Measurements from ENCODE around the gene PTPRG.

Gene PTPRG

GRCh38 chr3:61718565-61718964 lies 157.2 kb downstream of the PTPRG start:
- no peaks in the 10 kb centered on the region for H3K9me3 Mint-ChIP-seq
- no peaks in the 10 kb centered on the region for H3K36me3 Mint-ChIP-seq (ENCODE audit: low read depth)
- no peaks in the 10 kb centered on the region for H3K27me3 Mint-ChIP-seq
- H3K4me1 Mint-ChIP-seq (ENCODE audit: low read depth): no peaks in the 10 kb centered on the region
- intact Hi-C loops (cut with micrococcal nuclease): no loop called here
- H3K27ac Mint-ChIP-seq: no peak overlapping the region
- no peak overlapping the region for H3K4me3 Mint-ChIP-seq

- no peak overlapping the region for H3K4me3 Mint-ChIP-seq
- H3K36me3 Mint-ChIP-seq (ENCODE audit: low read depth): no peaks in the 10 kb centered on the region
- H3K27ac Mint-ChIP-seq: no peak overlapping the region
- no peaks in the 10 kb centered on the region for H3K9me3 Mint-ChIP-seq
- intact Hi-C loops (cut with micrococcal nuclease): no loop called here
- H3K27me3 Mint-ChIP-seq: no peaks in the 10 kb centered on the region
- H3K4me1 Mint-ChIP-seq (ENCODE audit: low read depth): no peaks in the 10 kb centered on the region
Observed at GRCh38 chr3:61719278-61719977, 158.1 kb downstream of the PTPRG start.

- peaks cover 18% of the 10 kb centered on the region for H3K9me3 Mint-ChIP-seq
- no peak overlapping the region for H3K27ac Mint-ChIP-seq
- no peaks in the 10 kb centered on the region for H3K4me1 Mint-ChIP-seq (ENCODE audit: low read depth)
- no peaks in the 10 kb centered on the region for H3K27me3 Mint-ChIP-seq
- H3K4me3 Mint-ChIP-seq: no peak overlapping the region
- no peaks in the 10 kb centered on the region for H3K36me3 Mint-ChIP-seq (ENCODE audit: low read depth)
- intact Hi-C loops (cut with micrococcal nuclease): no loop called here
Observed at GRCh38 chr3:61723038-61723437, 161.7 kb downstream of the PTPRG start.

GRCh38 chr3:61724183-61724582 lies 162.8 kb downstream of the PTPRG start:
- Mint-ChIP-seq H3K4me3 (no peak overlapping the region), H3K4me1 (ENCODE audit: low read depth) (no peaks in the 10 kb centered on the region), H3K36me3 (ENCODE audit: low read depth) (no peaks in the 10 kb centered on the region), H3K27ac (no peak overlapping the region), H3K9me3 (peaks cover 18% of the 10 kb centered on the region), H3K27me3 (no peaks in the 10 kb centered on the region)
- intact Hi-C loops (cut with micrococcal nuclease): no loop called here

- intact Hi-C loops (cut with micrococcal nuclease): no loop called here
- H3K4me1 Mint-ChIP-seq (ENCODE audit: low read depth): no peaks in the 10 kb centered on the region
- H3K27ac Mint-ChIP-seq: no peak overlapping the region
- no peak overlapping the region for H3K4me3 Mint-ChIP-seq
- no peaks in the 10 kb centered on the region for H3K36me3 Mint-ChIP-seq (ENCODE audit: low read depth)
- peaks cover 18% of the 10 kb centered on the region for H3K9me3 Mint-ChIP-seq
- no peaks in the 10 kb centered on the region for H3K27me3 Mint-ChIP-seq
Observed at GRCh38 chr3:61724801-61725200, 163.4 kb downstream of the PTPRG start.

- Mint-ChIP-seq H3K9me3 (peaks cover 18% of the 10 kb centered on the region), H3K27me3 (no peaks in the 10 kb centered on the region)
Observed at GRCh38 chr3:61725851-61726333, 164.5 kb downstream of the PTPRG start.

GRCh38 chr3:61727435-61727834 lies 166.1 kb downstream of the PTPRG start:
- Mint-ChIP-seq H3K4me1 (ENCODE audit: low read depth) (no peaks in the 10 kb centered on the region), H3K4me3 (no peak overlapping the region), H3K27ac (no peak overlapping the region), H3K27me3 (no peaks in the 10 kb centered on the region), H3K36me3 (ENCODE audit: low read depth) (no peaks in the 10 kb centered on the region), H3K9me3 (peaks cover 18% of the 10 kb centered on the region)
- intact Hi-C loops (cut with micrococcal nuclease): no loop called here

More at GRCh38 chr3:61725851-61726333, 164.5 kb downstream of the PTPRG start:
- no peak overlapping the region for H3K27ac Mint-ChIP-seq
- intact Hi-C loops (cut with micrococcal nuclease): no loop called here
- no peaks in the 10 kb centered on the region for H3K36me3 Mint-ChIP-seq (ENCODE audit: low read depth)
- H3K4me1 Mint-ChIP-seq (ENCODE audit: low read depth): no peaks in the 10 kb centered on the region
- no peak overlapping the region for H3K4me3 Mint-ChIP-seq

GRCh38 chr3:61729038-61729634 lies 167.8 kb downstream of the PTPRG start:
- H3K9me3 Mint-ChIP-seq: peaks cover 18% of the 10 kb centered on the region
- H3K4me1 Mint-ChIP-seq (ENCODE audit: low read depth): no peaks in the 10 kb centered on the region
- H3K27me3 Mint-ChIP-seq: no peaks in the 10 kb centered on the region
- intact Hi-C loops (cut with micrococcal nuclease): no loop called here
- no peaks in the 10 kb centered on the region for H3K36me3 Mint-ChIP-seq (ENCODE audit: low read depth)
- no peak overlapping the region for H3K27ac Mint-ChIP-seq
- no peak overlapping the region for H3K4me3 Mint-ChIP-seq

GRCh38 chr3:61730056-61730455 lies 168.7 kb downstream of the PTPRG start:
- intact Hi-C loops (cut with micrococcal nuclease): no loop called here
- no peaks in the 10 kb centered on the region for H3K27me3 Mint-ChIP-seq
- no peak overlapping the region for H3K4me3 Mint-ChIP-seq
- H3K9me3 Mint-ChIP-seq: peaks cover 18% of the 10 kb centered on the region
- no peaks in the 10 kb centered on the region for H3K4me1 Mint-ChIP-seq (ENCODE audit: low read depth)
- H3K27ac Mint-ChIP-seq: no peak overlapping the region
- no peaks in the 10 kb centered on the region for H3K36me3 Mint-ChIP-seq (ENCODE audit: low read depth)

GRCh38 chr3:61730577-61731231 lies 169.3 kb downstream of the PTPRG start:
- H3K27ac Mint-ChIP-seq: no peak overlapping the region
- H3K27me3 Mint-ChIP-seq: no peaks in the 10 kb centered on the region
- no peak overlapping the region for H3K4me3 Mint-ChIP-seq
- no peaks in the 10 kb centered on the region for H3K36me3 Mint-ChIP-seq (ENCODE audit: low read depth)
- H3K9me3 Mint-ChIP-seq: peaks cover 15% of the 10 kb centered on the region
- intact Hi-C loops (cut with micrococcal nuclease): no loop called here
- H3K4me1 Mint-ChIP-seq (ENCODE audit: low read depth): no peaks in the 10 kb centered on the region

- no peaks in the 10 kb centered on the region for H3K9me3 Mint-ChIP-seq
- H3K27me3 Mint-ChIP-seq: no peaks in the 10 kb centered on the region
- intact Hi-C loops (cut with micrococcal nuclease): no loop called here
- no peak overlapping the region for H3K27ac Mint-ChIP-seq
- no peak overlapping the region for H3K4me3 Mint-ChIP-seq
- H3K36me3 Mint-ChIP-seq (ENCODE audit: low read depth): no peaks in the 10 kb centered on the region
- no peaks in the 10 kb centered on the region for H3K4me1 Mint-ChIP-seq (ENCODE audit: low read depth)
Observed at GRCh38 chr3:61733000-61733399, 171.6 kb downstream of the PTPRG start.

GRCh38 chr3:61733876-61734275 lies 172.5 kb downstream of the PTPRG start:
- intact Hi-C loops (cut with micrococcal nuclease): no loop called here
- Mint-ChIP-seq H3K27ac (no peak overlapping the region), H3K36me3 (ENCODE audit: low read depth) (no peaks in the 10 kb centered on the region), H3K4me1 (ENCODE audit: low read depth) (no peaks in the 10 kb centered on the region), H3K4me3 (no peak overlapping the region), H3K9me3 (no peaks in the 10 kb centered on the region), H3K27me3 (no peaks in the 10 kb centered on the region)

GRCh38 chr3:61734749-61735686 lies 173.6 kb downstream of the PTPRG start:
- intact Hi-C loops (cut with micrococcal nuclease): no loop called here
- Mint-ChIP-seq H3K4me3 (no peak overlapping the region), H3K27me3 (no peaks in the 10 kb centered on the region), H3K9me3 (no peaks in the 10 kb centered on the region), H3K27ac (no peak overlapping the region), H3K36me3 (ENCODE audit: low read depth) (no peaks in the 10 kb centered on the region), H3K4me1 (ENCODE audit: low read depth) (no peaks in the 10 kb centered on the region)

GRCh38 chr3:61736506-61736905 lies 175.1 kb downstream of the PTPRG start:
- Mint-ChIP-seq H3K27ac (no peak overlapping the region), H3K36me3 (ENCODE audit: low read depth) (no peaks in the 10 kb centered on the region), H3K27me3 (no peaks in the 10 kb centered on the region), H3K4me1 (ENCODE audit: low read depth) (no peaks in the 10 kb centered on the region), H3K4me3 (no peak overlapping the region), H3K9me3 (no peaks in the 10 kb centered on the region)
- intact Hi-C loops (cut with micrococcal nuclease): no loop called here

Measured in dendritic cell treated with granulocyte-macrophage colony-stimulating factor and Interleukin-4, amounts not matched to agents 40 ng/mL and 50 ng/mL, for 4 days (primary cell).